Fibroblast of upper back skin (primary cell): ENCODE data around the gene MTMR1.

Source experiments
- DNase-seq: peaks from one replicate; pipeline ENCODE4 v3.0.0-alpha.2; 2013

Gene MTMR1

GRCh38 chrX:150763303-150763797 lies 70.2 kb downstream of the MTMR1 start:
- DNase-seq = no peak

- no peak for DNase-seq
Measured at GRCh38 chrX:150763810-150764209, 70.6 kb downstream of the MTMR1 start.

- no peak for DNase-seq
Measured at GRCh38 chrX:150765237-150765636, 72.0 kb downstream of the MTMR1 start.

DNA sequence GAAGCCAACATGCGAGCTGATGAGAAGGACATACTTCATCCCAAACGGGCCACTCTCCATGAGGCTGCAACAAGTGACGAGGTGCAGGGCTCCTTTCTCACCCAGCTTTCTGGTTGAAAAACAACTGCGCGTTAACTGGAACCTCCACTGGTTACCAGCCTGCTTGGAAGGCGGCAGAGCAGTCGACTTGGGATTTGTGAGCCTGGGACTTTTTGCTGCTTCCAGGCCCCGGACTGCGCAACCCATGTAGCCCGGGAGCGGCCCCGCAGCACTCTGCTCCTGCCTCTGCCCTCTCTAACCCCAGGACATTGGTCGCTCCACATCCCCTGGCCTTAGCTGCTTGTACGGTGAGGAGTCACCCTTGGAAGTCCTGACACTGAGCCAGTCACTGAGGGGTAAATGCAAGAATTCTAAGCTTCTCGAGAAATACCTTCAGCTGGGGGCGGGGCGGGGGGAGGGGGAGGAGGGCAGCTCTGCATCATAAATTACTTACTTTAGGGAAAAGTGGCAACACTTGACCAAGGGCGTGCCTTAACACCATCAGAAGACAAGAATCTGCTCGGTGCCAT lies 72.7 kb downstream of the MTMR1 start:
- peak; percentile 14 for DNase-seq

DNA sequence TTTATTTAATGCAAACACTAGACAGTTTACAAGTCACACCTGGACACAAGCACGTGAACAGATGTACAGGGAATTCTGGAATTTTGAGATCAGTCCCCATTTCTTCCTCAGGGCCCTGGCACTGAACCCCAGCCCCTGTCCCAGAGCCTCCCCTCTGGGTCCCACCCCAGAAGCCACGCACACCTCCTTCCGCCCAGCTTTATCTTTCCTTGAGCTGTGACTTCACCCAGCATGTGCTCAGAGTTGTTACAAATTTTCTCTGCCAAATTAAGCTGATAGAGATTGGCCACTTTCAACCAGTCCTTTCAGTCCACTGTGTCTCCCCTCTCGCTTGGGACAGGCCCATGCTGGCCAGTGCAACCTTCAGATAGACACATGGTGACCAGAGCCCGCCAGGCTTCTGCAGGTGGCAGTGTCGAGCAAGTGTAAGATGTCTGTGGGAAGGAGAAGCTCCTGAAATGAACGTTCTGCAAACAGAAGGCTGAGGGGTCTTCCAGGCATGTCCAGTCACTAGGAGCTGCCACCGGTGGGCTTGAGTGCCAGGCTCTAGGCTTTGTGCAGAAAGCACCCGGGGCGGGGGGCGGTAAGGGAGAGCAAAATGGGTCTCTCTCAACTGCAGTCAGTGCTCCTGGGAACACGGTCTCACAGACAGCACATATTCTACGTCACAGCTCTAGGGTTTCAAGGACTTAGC lies 73.3 kb downstream of the MTMR1 start:
- no peak for DNase-seq

GRCh38 chrX:150767045-150767395 lies 73.8 kb downstream of the MTMR1 start:
- no peak for DNase-seq

DNA sequence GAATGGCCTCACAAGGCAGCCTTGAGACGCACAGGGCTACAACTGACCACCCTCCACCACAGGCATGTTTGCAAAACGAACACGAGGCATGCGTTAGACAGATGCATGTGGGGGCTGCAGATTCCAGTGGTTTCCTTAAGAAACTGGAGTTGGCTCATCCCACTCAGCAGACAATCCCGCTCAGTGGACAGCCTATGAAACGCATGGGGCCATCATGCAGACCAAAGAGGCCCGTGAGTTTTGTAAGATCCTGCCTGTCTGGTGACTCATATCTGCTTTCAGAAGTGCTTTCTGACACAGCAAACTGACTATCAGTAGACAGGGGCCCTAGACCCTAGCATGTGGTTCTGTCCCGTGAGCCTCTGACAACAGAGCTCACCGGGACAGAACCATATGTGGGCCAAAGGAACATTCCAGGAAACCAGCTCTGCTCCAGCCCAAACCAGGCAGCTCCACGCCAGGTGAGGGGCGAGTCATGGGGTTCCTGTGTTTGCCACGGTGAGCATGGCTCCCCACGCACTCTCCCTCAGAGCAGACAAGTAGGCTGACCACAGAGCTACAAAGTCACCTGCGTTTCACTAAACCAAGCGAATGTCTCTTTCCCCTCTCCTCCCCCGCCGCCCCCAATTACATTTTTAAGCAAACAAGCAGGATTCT lies 74.4 kb downstream of the MTMR1 start:
- DNase-seq = peak; percentile 93

DNA sequence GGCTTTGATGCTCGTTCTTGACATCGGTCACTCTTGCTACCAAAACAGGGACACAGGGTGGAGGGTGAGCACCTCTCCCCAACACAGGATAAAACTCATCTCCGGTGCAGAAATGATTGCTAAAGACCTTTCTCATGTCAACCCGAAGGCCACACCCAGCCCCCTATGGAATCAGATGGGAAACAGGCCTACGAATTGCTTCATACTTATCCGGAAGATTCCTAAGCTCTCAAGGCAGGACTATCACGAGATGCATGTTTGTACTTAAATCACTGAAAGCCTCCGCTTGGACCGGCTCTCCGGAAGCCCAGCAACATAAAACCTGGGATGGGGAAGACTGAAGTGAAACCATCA lies 74.9 kb downstream of the MTMR1 start:
- DNase-seq = peak; percentile 47

GRCh38 chrX:150768580-150769190 lies 75.5 kb downstream of the MTMR1 start:
- DNase-seq = no peak

- no peak for DNase-seq
Measured at GRCh38 chrX:150769408-150769807, 76.2 kb downstream of the MTMR1 start.

- no peak for DNase-seq
Measured at GRCh38 chrX:150770623-150771022, 77.4 kb downstream of the MTMR1 start.

DNA sequence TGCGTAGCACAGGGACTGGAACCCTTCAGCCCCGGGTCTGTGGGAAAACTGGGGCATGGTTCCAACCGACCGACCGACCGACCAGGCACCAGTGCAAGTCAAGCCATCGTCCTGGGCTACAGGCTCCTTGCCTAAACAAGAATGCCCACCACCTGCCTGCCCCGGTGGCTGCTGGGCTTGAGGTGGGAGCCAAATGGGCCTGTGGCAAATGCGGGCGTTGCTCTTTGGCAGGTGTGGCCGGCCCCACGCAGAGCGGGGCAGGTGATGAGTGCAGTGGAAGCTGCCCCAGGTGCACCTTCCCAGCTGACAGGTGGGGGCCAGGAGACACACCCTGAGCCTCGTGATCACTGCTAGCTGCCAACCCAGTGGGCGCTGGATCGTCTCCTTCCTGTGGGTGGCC lies 77.9 kb downstream of the MTMR1 start:
- no peak for DNase-seq

DNA sequence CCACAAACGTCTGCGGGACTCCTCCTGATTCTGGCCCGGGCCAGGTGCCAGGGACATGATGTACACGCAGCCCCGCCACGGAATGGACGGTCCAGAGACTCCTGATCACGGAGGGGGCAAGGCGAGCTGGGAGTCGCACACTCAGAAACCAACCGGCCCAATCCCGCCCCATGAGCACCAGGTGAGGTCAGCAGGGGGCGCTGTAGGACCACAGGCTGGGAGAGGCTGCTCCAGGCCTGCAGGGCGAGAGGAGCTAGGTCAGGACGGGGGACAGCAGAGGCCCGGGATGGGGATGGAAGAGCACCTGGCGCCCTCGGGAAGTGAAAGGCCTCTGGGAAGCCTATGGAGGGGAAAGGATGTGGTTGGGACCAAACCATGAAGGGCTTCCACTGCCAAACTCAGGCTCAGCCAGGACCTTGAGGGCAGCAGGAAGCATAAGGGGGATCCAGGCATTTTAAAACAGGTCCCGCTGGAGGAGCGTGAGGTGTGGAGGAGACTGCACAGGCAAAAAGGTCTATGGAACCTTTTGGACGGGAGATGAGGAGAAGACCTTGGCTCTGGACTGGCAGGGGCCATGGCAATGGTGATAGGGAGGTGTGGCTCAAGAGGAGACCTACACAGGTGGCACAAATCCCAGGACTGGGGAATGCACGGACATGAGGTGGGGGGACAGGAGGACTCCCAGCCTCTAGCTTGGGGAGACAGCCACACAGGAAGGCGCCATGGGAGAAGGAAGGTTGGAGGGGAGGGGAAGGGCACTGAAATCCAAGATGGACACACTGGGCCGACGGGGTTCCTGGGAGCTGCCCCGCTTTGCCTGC lies 79.2 kb downstream of the MTMR1 start:
- DNase-seq = peak; percentile 62

DNA sequence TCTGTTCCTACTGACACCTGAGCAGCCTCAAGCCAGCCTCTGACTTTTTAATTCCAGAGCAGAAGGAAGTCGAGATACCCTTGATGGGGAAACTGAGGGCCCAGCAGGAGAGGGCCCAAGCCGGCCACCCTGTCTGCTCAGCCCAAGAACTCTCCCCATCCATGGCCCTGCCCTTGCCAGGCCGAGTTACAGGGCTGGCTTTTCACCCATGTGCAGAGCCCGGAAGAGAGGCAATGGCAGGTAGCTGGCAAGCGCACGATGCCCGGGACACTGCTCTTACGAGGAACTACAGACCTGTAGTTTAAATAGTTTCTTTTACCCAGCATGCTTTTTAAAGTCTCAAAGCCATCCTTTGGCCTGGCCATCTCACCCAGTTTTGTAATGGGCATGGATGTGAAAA lies 79.9 kb downstream of the MTMR1 start:
- no peak for DNase-seq

DNA sequence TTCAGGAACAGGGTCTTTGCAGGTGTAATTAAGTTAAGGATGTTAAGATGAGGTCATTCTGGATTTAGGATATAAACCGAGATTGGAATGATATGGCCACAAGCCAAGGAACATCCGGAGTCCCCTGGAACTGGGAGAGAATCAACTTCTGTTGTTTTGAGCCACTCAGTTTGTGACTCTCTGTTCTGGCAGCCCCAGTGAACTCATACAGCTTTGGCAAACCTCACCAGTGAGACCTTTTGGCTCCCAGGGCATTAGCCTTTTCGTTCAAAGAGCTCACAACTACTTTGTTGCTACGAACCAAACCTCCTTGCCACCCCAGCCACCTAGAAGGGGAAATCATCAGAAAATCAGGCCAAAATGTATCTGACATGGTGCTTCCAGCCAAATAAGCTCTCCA lies 80.4 kb downstream of the MTMR1 start:
- no peak for DNase-seq

GRCh38 chrX:150774798-150775568 lies 81.8 kb downstream of the MTMR1 start:
- no peak for DNase-seq

DNA sequence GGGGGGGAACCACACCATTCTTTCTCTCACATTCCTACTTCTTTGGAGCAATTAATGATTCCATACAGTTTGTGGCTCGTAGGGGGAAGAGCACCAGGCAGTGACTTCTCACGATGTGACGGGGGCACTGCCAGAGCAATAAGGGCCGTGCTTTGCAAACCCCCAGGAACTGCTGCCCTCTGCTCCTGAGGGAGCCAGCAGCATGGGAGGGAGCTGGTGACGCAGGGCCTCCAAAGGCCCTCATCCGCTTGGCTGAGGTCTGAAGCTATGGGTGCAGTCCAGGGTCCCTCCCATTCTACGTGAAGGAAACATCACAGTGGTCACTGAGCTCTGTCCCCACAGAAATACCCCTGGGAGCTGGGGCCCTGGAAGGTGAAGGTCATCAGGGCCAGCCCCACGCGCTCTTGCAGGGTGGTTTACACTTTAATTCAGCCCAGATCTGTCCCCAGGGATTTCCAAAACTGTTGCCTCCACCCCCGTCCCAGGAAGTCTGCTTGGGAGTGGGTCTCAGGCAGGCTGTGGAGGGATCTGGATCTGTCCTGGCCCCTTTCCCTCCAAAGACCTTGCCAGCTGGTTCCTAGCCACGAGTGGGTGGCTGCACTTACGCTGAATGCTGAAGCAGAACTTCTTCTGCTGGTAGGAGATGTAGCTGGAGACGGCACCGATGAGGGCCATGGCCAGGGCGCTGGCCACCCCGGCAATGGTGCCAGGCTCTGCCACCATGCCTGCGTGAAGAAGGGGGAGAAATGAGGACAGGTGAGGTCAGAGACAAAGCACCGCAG lies 82.6 kb downstream of the MTMR1 start:
- no peak for DNase-seq

GRCh38 chrX:150777328-150777992 lies 84.3 kb downstream of the MTMR1 start:
- no peak for DNase-seq

DNA sequence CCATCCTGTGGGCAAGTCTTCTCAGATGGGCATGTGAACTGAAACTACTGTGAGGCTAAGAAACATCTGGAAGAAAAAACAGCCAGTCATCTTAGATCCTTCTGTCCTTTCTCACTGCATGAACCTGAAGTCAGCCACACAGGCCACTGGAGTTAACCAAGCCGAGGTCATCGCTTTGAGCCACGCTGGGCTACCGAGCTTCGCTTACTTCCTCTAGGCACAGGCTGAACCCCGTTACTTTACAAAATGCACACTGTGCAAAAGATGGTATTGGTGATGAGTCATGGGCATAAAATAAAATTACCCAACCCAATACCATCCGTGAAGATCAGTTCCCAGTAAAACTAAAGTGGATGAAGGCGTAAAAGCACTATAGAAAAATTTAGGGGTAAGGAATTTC lies 86.2 kb downstream of the MTMR1 start:
- DNase-seq = no peak

GRCh38 chrX:150781677-150782076 lies 88.5 kb downstream of the MTMR1 start:
- DNase-seq = no peak

DNA sequence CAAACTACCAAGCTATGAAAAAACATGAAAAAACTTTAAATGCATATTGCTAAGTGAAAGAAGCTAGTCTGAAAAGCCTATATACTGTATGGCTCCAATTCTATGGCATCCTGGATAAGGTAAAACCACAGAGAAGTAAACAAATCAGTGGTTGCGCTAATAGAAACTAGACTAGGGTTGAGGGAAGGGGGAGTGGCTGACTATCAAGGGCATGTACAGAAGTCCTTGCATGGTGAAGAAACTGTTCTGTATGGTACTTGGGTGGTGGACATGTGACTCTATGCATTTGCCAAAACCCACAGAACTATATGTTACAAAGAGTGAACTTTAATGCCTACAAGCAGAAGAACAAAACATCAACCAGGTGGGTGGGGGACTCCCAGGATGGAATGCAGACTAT lies 96.8 kb downstream of the MTMR1 start:
- DNase-seq = no peak
